Liver (tissue), 3 donors: ENCODE results near the gene ZNF860.

ENCODE experiments used
- HNF4A ChIP-seq, 2 donors: conservative IDR thresholded peaks; 2 replicates each; pipeline ENCODE4 v1.6.1; 2016; ENCODE audit warnings: antibody characterized with exemption in 2 of 2, mild to moderate bottlenecking in 2 of 2
- JUND ChIP-seq, 2 donors: IDR thresholded peaks; 2 replicates each; pipeline ENCODE4 v1.6.1; 2016; ENCODE audit warnings: antibody characterized with exemption in 2 of 2
- TAF1 ChIP-seq: conservative IDR thresholded peaks from 2 replicates; pipeline ENCODE4 v1.6.1; 2016; ENCODE audit warnings: antibody characterized with exemption, mild to moderate bottlenecking
- TF ChIP-seq, protein P1 (sequence below): fragments of 150-350 bp; IDR thresholded peaks from 2 replicates; pipeline ENCODE4 v1.5.1; 2017; ENCODE audit warnings: improper control_type of control experiment, low read depth, low read length; ENCODE audit not compliant: missing input control
- TF ChIP-seq, protein P2 (sequence below): IDR thresholded peaks from 2 replicates; pipeline ENCODE4 v1.6.1; 2016; ENCODE audit warnings: antibody characterized with exemption
- donor health status: healthy.
- donor health status: healthy.

DNA sequence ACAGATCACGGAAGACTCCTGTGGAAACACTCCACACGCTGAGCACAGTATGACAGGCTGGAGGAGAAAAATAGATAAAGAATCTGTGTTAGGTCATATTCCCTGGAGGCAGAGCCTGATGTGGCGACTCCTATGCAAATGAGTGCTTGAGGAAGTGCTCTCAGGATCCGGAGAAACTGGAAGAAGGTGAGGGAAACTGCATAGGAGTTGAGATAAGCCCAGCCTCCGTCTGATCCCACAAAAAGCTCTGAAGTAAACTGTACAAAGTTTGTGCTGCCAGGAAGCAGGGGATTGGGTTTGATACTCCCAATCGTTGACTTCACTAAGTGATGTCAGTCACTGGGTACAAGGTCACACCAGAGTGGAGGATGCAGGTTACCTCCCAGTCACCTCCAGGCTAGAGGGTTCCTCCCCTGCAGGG lies 33.9 kb upstream of the ZNF860 start:
- no peak for TF ChIP-seq HNF4A (conservative IDR thresholded peaks at IDR 0.05)
- TF ChIP-seq TAF1 = no peak
- TF ChIP-seq, protein P1, sequence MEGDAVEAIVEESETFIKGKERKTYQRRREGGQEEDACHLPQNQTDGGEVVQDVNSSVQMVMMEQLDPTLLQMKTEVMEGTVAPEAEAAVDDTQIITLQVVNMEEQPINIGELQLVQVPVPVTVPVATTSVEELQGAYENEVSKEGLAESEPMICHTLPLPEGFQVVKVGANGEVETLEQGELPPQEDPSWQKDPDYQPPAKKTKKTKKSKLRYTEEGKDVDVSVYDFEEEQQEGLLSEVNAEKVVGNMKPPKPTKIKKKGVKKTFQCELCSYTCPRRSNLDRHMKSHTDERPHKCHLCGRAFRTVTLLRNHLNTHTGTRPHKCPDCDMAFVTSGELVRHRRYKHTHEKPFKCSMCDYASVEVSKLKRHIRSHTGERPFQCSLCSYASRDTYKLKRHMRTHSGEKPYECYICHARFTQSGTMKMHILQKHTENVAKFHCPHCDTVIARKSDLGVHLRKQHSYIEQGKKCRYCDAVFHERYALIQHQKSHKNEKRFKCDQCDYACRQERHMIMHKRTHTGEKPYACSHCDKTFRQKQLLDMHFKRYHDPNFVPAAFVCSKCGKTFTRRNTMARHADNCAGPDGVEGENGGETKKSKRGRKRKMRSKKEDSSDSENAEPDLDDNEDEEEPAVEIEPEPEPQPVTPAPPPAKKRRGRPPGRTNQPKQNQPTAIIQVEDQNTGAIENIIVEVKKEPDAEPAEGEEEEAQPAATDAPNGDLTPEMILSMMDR = no peak
- TF ChIP-seq JUND (IDR thresholded peaks at IDR 0.05) = no peak
- TF ChIP-seq, protein P2, sequence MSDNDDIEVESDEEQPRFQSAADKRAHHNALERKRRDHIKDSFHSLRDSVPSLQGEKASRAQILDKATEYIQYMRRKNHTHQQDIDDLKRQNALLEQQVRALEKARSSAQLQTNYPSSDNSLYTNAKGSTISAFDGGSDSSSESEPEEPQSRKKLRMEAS = no peak
